Vagina (tissue), 2 donors: Measurements from ENCODE around the gene KIF16B. TPM values are rescaled to one million over a fixed set of nuclear protein-coding genes. Genes with fewer than 3 reads are reported as not detected.

ENCODE experiments used
- DNase-seq, 2 donors: peaks; one replicate each; pipeline ENCODE4 v3.0.0-alpha.2; 2017; ENCODE audit errors: extremely low spot score in 2 of 2
- H3K27ac ChIP-seq: fragments of 200-600 bp; sonication (generic); one replicate; pipeline ENCODE4 v1.5.1; 2019
- H3K27me3 ChIP-seq: fragments of 200-600 bp; sonication (generic); one replicate; pipeline ENCODE4 v1.5.1; 2019
- H3K36me3 ChIP-seq, 2 donors: fragments of 200-600 bp; sonication (generic); one replicate each; pipeline ENCODE4 v1.5.1; 2017 to 2019
- H3K4me1 ChIP-seq: fragments of 200-600 bp; sonication (generic); one replicate; pipeline ENCODE4 v1.5.1; 2019
- H3K4me3 ChIP-seq, 2 donors: fragments of 200-600 bp; sonication (generic); 1 replicate in 1 of 2; 2 replicates in 1 of 2; pipeline ENCODE4 v1.5.1; 2016 to 2019
- H3K9me3 ChIP-seq: fragments of 200-600 bp; sonication (generic); one replicate; pipeline ENCODE4 v1.5.1; 2019
- POLR2A ChIP-seq, 2 donors: fragments of 450-650 bp; IDR thresholded peaks; one replicate each; pipeline ENCODE4 v1.6.1; 2017; ENCODE audit warnings: antibody characterized with exemption in 2 of 2, mild to moderate bottlenecking in 2 of 2, moderate library complexity in 2 of 2
- POLR2AphosphoS5 ChIP-seq, 2 donors: sonication (generic); formaldehyde crosslinking; IDR thresholded peaks; one replicate each; pipeline ENCODE4 v1.9.0; 2017; ENCODE audit warnings: antibody characterized with exemption in 2 of 2, mild to moderate bottlenecking in 2 of 2, low read depth in 1 of 2; ENCODE audit not compliant: insufficient read depth in 1 of 2
- intact Hi-C: fragments of 100-400 bp; cut with DNase I; formaldehyde crosslinking; loops from one replicate; pipeline ENCODE4 v1.15.1; 2023
- total RNA-seq: library from RNA; depleted of rRNA; stranded (reverse); fragments of >200 nt; gene quantifications from one replicate; pipeline ENCODE4 v1.2.3, GENCODE V29; 2016
- TF ChIP-seq, protein P1 (sequence below), 3 experiments: fragments of 450-650 bp in 2 of 3; fragments of 200-600 bp in 1 of 3; sonication (generic) in 1 of 3; IDR thresholded peaks; one replicate each; pipeline ENCODE4 v1.5.1; 2017 to 2019; ENCODE audit warnings: antibody characterized with exemption in 3 of 3, mild to moderate bottlenecking in 2 of 3, moderate library complexity in 2 of 3

Gene KIF16B
- total RNA-seq, 1 donor from 2014 or later, result 27.7 TPM

DNA sequence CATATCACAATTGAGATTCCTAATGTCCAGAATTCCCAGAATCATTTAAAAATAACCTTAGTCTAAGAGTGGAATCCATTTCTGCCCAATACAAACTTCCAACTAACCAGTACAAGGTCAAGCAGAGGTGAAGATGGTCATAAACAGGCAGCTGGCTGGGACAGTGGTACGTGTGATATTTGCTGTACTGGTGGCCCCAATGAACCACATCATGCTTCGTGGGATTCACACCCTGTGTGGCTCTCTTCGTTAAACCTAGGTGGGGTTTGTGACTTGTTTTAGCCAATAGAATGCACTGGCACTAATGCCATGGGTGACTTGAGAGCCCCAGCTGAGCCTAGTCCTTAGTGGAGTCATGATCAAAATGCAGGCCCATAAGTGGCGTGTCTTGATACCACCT lies 286.6 kb downstream of the KIF16B start:
- Histone ChIP-seq H3K27ac (no peak overlapping the region), H3K4me1 (no peaks in the 10 kb centered on the region), H3K27me3 (no peaks in the 10 kb centered on the region), H3K9me3 (no peaks in the 10 kb centered on the region), H3K4me3 (no peak overlapping the region), H3K36me3 (no peaks in the 10 kb centered on the region)
- DNase-seq, result no peak
- TF ChIP-seq, protein P1, sequence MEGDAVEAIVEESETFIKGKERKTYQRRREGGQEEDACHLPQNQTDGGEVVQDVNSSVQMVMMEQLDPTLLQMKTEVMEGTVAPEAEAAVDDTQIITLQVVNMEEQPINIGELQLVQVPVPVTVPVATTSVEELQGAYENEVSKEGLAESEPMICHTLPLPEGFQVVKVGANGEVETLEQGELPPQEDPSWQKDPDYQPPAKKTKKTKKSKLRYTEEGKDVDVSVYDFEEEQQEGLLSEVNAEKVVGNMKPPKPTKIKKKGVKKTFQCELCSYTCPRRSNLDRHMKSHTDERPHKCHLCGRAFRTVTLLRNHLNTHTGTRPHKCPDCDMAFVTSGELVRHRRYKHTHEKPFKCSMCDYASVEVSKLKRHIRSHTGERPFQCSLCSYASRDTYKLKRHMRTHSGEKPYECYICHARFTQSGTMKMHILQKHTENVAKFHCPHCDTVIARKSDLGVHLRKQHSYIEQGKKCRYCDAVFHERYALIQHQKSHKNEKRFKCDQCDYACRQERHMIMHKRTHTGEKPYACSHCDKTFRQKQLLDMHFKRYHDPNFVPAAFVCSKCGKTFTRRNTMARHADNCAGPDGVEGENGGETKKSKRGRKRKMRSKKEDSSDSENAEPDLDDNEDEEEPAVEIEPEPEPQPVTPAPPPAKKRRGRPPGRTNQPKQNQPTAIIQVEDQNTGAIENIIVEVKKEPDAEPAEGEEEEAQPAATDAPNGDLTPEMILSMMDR (IDR thresholded peaks at IDR 0.05), result no peak
- TF ChIP-seq POLR2A (IDR thresholded peaks at IDR 0.05) (no peak), POLR2AphosphoS5 (IDR thresholded peaks at IDR 0.05; ENCODE audit: insufficient read depth in 1 of 2, low read depth in 1 of 2) (no peak)
- intact Hi-C loops, result no loop called here

DNA sequence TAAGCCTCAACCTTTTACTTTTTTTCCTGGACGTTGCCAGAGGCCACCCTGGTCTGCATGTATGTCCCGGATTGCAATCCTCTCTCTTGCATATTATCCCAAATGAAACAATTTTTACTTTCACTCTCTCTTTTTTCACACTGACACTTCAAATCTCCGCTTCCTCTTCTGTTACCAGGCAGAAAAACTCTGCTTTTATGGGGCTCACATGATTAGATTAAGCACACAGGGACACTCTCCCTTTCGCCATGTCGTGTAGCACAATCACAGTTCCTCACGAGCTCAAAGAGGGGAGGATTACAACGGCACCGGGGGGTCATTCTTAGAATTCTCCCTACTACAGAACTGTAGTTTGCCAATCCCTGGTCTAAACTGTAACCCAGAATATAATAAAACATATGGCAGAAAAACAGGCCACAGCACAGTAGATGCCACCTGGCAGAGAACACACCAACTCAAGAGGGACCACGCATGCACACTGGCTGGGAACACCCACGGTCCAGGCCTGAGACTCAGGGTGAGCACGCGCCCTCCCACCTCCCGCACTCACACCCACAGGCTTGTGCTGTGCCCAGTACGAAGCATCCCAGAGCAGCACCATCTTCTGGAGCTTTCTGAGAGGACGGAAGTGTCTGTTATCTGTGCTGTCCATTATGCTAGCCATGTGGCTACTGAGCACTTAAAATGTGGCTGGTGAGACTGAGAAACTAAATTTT lies 288.7 kb downstream of the KIF16B start:
- no peaks in the 10 kb centered on the region for H3K36me3 ChIP-seq
- H3K27me3 ChIP-seq, result no peaks in the 10 kb centered on the region
- H3K4me3 ChIP-seq, result no peak overlapping the region
- TF ChIP-seq, protein P1 (IDR thresholded peaks at IDR 0.05), result no peak
- no peak for TF ChIP-seq POLR2A (IDR thresholded peaks at IDR 0.05)
- TF ChIP-seq POLR2AphosphoS5 (IDR thresholded peaks at IDR 0.05; ENCODE audit: insufficient read depth in 1 of 2, low read depth in 1 of 2), result no peak
- no peaks in the 10 kb centered on the region for H3K9me3 ChIP-seq
- intact Hi-C loops, result no loop called here
- no peak for DNase-seq
- H3K4me1 ChIP-seq, result no peaks in the 10 kb centered on the region
- H3K27ac ChIP-seq, result no peak overlapping the region

DNA sequence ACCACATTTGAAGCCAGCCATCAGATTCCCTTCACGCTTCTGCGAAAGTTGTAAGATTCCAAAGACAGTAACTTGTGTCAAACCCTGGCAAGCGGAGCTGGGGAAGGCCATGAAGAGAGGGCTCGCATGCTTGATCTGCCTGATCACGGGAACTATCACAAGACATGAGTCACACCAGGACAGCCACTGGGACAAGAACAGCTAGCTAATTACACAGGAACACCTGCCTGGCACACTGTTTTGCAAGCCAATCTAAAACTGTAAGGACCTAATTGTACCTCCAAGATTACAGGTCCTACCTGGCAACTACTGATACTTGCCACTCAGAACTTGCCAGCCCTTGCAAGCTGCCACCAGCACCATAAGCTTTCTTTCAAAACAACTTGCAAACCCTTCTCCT lies 289.3 kb downstream of the KIF16B start:
- Histone ChIP-seq H3K36me3 (no peaks in the 10 kb centered on the region), H3K4me3 (no peak overlapping the region), H3K27ac (no peak overlapping the region), H3K27me3 (no peaks in the 10 kb centered on the region), H3K4me1 (no peaks in the 10 kb centered on the region), H3K9me3 (no peaks in the 10 kb centered on the region)
- intact Hi-C loops, result no loop called here
- no peak for TF ChIP-seq POLR2AphosphoS5 (IDR thresholded peaks at IDR 0.05; ENCODE audit: insufficient read depth in 1 of 2, low read depth in 1 of 2)
- TF ChIP-seq, protein P1 (IDR thresholded peaks at IDR 0.05), result no peak
- no peak for TF ChIP-seq POLR2A (IDR thresholded peaks at IDR 0.05)
- DNase-seq, result no peak

DNA sequence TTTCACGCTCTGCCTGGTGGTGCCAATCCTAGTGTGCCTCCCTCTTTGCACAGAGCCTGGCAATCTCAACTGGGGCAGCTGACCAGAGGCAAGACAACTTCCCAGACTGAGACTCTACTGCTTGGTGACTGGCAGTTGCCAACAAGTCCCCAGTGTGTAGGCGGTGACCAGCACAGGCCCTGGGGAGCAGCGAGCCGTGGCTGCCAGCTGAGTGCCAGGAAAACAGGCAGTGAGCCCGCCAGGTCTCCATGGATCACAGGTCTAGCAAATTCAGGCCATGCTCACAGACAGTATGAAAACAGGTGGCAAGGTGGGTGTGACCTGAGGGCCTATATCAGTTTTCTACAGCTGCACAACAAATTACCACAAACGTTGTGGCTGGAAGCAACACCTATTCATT lies 289.9 kb downstream of the KIF16B start:
- Histone ChIP-seq H3K4me1 (no peaks in the 10 kb centered on the region), H3K9me3 (no peaks in the 10 kb centered on the region), H3K27me3 (no peaks in the 10 kb centered on the region), H3K4me3 (no peak overlapping the region), H3K27ac (no peak overlapping the region), H3K36me3 (no peaks in the 10 kb centered on the region)
- TF ChIP-seq POLR2AphosphoS5 (IDR thresholded peaks at IDR 0.05; ENCODE audit: insufficient read depth in 1 of 2, low read depth in 1 of 2) (no peak), POLR2A (IDR thresholded peaks at IDR 0.05) (no peak)
- TF ChIP-seq, protein P1 (IDR thresholded peaks at IDR 0.05), result no peak
- intact Hi-C loops, result no loop called here
- DNase-seq, result no peak

DNA sequence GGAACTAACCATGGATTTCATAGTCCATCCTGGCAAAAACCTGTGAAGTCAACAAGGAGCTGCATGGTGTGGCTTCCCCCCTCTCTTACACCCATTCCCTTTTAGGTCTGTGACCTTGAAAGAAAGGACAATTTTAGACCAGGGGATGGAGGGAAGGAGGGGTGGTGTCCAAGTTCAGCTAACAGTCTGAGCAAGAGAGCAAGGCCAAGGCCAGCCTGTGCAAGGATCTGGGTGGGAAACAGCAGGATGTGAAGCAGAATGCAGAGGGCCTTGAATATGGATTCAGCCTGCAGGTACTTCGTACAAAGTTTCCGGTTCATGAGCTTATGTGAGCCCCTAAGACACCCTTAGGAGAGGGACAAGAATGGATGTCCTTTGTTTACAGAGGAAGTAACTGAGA lies 293.0 kb downstream of the KIF16B start:
- Histone ChIP-seq H3K9me3 (no peaks in the 10 kb centered on the region), H3K4me3 (no peak overlapping the region), H3K4me1 (no peaks in the 10 kb centered on the region), H3K27ac (no peak overlapping the region), H3K27me3 (no peaks in the 10 kb centered on the region), H3K36me3 (no peaks in the 10 kb centered on the region)
- TF ChIP-seq POLR2A (IDR thresholded peaks at IDR 0.05), result no peak
- no peak for TF ChIP-seq POLR2AphosphoS5 (IDR thresholded peaks at IDR 0.05; ENCODE audit: insufficient read depth in 1 of 2, low read depth in 1 of 2)
- TF ChIP-seq, protein P1 (IDR thresholded peaks at IDR 0.05), result no peak
- intact Hi-C loops, result no loop called here
- no peak for DNase-seq
